GM12878 (cell line): ENCODE measurements around the gene TOMM6. TPM values are rescaled to one million over a fixed set of nuclear protein-coding genes. Genes with fewer than 3 reads are reported as not detected.

Experiments
- ATAC-seq: fragments of 200-7000 bp; cut with Tn5 transposase; 3 replicates; pipeline ENCODE4 v1.9.1; 2020; ENCODE audit warnings: mild to moderate bottlenecking, moderate library complexity
- BruUV-seq: library from RNA; stranded (reverse); fragments of 400-500 nt; replicated peaks from 2 replicates; lab custom pipeline; 2021; lab: Mats Ljungman, UMichigan
- CTCF ChIA-PET: fragments of 300-600 bp; sonication (Branson Sonifier 250); formaldehyde crosslinking; extraction: SDS; loops from one replicate; lab custom pipeline; 2021; ENCODE audit warnings: inconsistent platforms; lab: Yijun Ruan, JAX
- POLR2A ChIA-PET: fragments of 350-600 bp; formaldehyde crosslinking; extraction: SDS; loops from one replicate; lab custom pipeline; 2021; ENCODE audit warnings: inconsistent platforms; lab: Charles Lee
- RAD21 ChIA-PET: fragments of 300-600 bp; sonication (Branson Sonifier 250); formaldehyde crosslinking; loops from one replicate; lab custom pipeline; 2023; ENCODE audit warnings: antibody characterized with exemption; ENCODE audit not compliant: unreplicated experiment; lab: Charles Lee
- SMC1A ChIA-PET: fragments of 300-600 bp; sonication (Branson Sonifier 250); formaldehyde crosslinking; loops from one replicate; lab custom pipeline; 2023; ENCODE audit not compliant: unreplicated experiment, uncharacterized antibody; lab: Charles Lee
- DNase-seq: peaks from one replicate; pipeline ENCODE4 v3.0.0-alpha.2; 2011; ENCODE audit warnings: low read depth, low spot score
- FAIRE-seq: peaks from 3 replicates; lab custom pipeline; 2011; peaks lifted over from hg19 to GRCh38; lab: Jason Lieb, UNC
- H2AFZ ChIP-seq: 2 replicates; pipeline ENCODE4 v1.6.0; 2011; ENCODE audit warnings: low read depth, low read length, control low read depth; ENCODE audit not compliant: control insufficient read depth
- H3K27ac ChIP-seq: 2 replicates; pipeline ENCODE4 v1.5.1; 2011; ENCODE audit warnings: control low read depth; ENCODE audit not compliant: control insufficient read depth, insufficient read depth
- H3K27me3 ChIP-seq, 2 experiments: replicated peaks in 1 of 2; 2 replicates each; pipeline versions ENCODE4 v1.6.0 to v1.6.1; 2011; ENCODE audit warnings: low read length in 1 of 2; ENCODE audit not compliant: control insufficient read depth in 2 of 2, insufficient read depth in 2 of 2
- H3K36me3 ChIP-seq, 2 experiments: 2 replicates each; pipeline ENCODE4 v1.5.1; 2011; ENCODE audit warnings: low read length in 1 of 2; ENCODE audit not compliant: control insufficient read depth in 2 of 2, insufficient read depth in 2 of 2
- H3K4me1 ChIP-seq: 2 replicates; pipeline ENCODE4 v1.6.1; 2011; ENCODE audit warnings: mild to moderate bottlenecking, low read length, moderate library complexity, mixed read lengths; ENCODE audit not compliant: control insufficient read depth, insufficient read depth
- H3K4me2 ChIP-seq: 2 replicates; pipeline ENCODE4 v1.6.0; 2011; ENCODE audit warnings: control low read depth; ENCODE audit not compliant: control insufficient read depth, insufficient read depth
- H3K4me3 ChIP-seq: fragments of 200-600 bp; sonication (generic); 2 replicates; pipeline ENCODE4 v1.5.1; 2016
- H3K79me2 ChIP-seq: 2 replicates; pipeline ENCODE4 v1.6.0; 2011; ENCODE audit warnings: low read length; ENCODE audit not compliant: control insufficient read depth, insufficient read depth
- H3K9ac ChIP-seq: 2 replicates; pipeline ENCODE4 v1.8.0; 2011; ENCODE audit warnings: low read length, control low read depth, mixed read lengths; ENCODE audit not compliant: control insufficient read depth, insufficient read depth
- H3K9me3 ChIP-seq: replicated peaks from 3 replicates; pipeline ENCODE4 v1.5.1; 2011; ENCODE audit warnings: mild to moderate bottlenecking, low read length; ENCODE audit not compliant: control insufficient read depth, insufficient read depth
- H4K20me1 ChIP-seq: 2 replicates; pipeline ENCODE4 v1.6.0; 2011; ENCODE audit not compliant: control insufficient read depth, insufficient read depth
- ATF7 ChIP-seq: fragments of 450-650 bp; IDR thresholded peaks from 2 replicates; pipeline ENCODE4 v1.6.1; 2016; ENCODE audit warnings: low read depth, mild to moderate bottlenecking
- KAT2A ChIP-seq: conservative IDR thresholded peaks from 2 replicates; pipeline ENCODE4 v1.6.1; 2011; ENCODE audit warnings: low read depth, low read length; ENCODE audit not compliant: control insufficient read depth
- LARP7 ChIP-seq: fragments of 450-650 bp; IDR thresholded peaks from 2 replicates; pipeline ENCODE4 v1.6.1; 2017; ENCODE audit warnings: mild to moderate bottlenecking
- NFYB ChIP-seq: IDR thresholded peaks from 2 replicates; pipeline ENCODE4 v1.6.1; 2011; ENCODE audit warnings: low read depth, mild to moderate bottlenecking, low read length, improper control_type of control experiment, moderate library complexity; ENCODE audit not compliant: insufficient read depth
- PAX5 ChIP-seq: IDR thresholded peaks from 2 replicates; pipeline ENCODE4 v1.6.1; 2011; ENCODE audit warnings: low read depth, low read length, borderline replicate concordance
- POLR2A ChIP-seq: IDR thresholded peaks from 2 replicates; pipeline ENCODE4 v1.6.1; 2011; ENCODE audit warnings: low read depth, mild to moderate bottlenecking, low read length
- POU2F2 ChIP-seq: IDR thresholded peaks from 3 replicates; pipeline ENCODE4 v1.6.1; 2011; ENCODE audit warnings: low read depth, mild to moderate bottlenecking, low read length, borderline replicate concordance
- RCOR1 ChIP-seq: conservative IDR thresholded peaks from 2 replicates; pipeline ENCODE4 v1.6.1; 2012; ENCODE audit warnings: low read depth, low read length, improper control_type of control experiment
- SREBF2 ChIP-seq: IDR thresholded peaks from 2 replicates; pipeline ENCODE4 v1.6.1; 2012; ENCODE audit warnings: mild to moderate bottlenecking, low read length
- YBX1 ChIP-seq: fragments of 450-650 bp; IDR thresholded peaks from 2 replicates; pipeline ENCODE4 v1.6.1; 2016; ENCODE audit warnings: antibody characterized with exemption
- YY1 ChIP-seq: IDR thresholded peaks from 2 replicates; pipeline ENCODE4 v1.6.1; 2011; ENCODE audit warnings: low read depth, mild to moderate bottlenecking, low read length
- WGBS: methylation state at CpG from one replicate; pipeline ENCODE4 v1.1.6; 2016; ENCODE audit warnings: low lambda C conversion rate; ENCODE audit not compliant: insufficient replicate concordance, insufficient coverage; ENCODE audit errors: missing lambda C conversion rate; 5-methylcytosine and 5-hydroxymethylcytosine counted together
- in situ Hi-C: fragments of 300-500 bp; cut with MboI; formaldehyde crosslinking; loops from 9 replicates; pipeline ENCODE4 v1.14.3; 2018; ENCODE audit warnings: mixed read lengths
- intact Hi-C: fragments of 100-400 bp; cut with micrococcal nuclease; formaldehyde crosslinking; loops from one replicate; pipeline ENCODE4 v1.14.2; 2022; ENCODE audit not compliant: unreplicated experiment
- polyA plus RNA-seq, 11 experiments: library from polyadenylated mRNA; depleted of rRNA in 4 of 11; unstranded in 6 of 11; stranded (reverse) in 5 of 11; fragments of >200 nt; fragmentation: Nextera tagmentation in 4 of 11; fragmentation: Illumina TruSeq in 1 of 11; extraction: Ambion mirVana in 4 of 11; extraction: Trizol in 1 of 11; gene quantifications; 1 replicate in 1 of 11; 2 replicates in 10 of 11; pipeline versions ENCODE4 v1.2.1 to v1.2.3, GENCODE V29; 2011 to 2016; ENCODE audit warnings: inconsistent platforms in 2 of 11, missing spikeins in 2 of 11, low read depth in 1 of 11
- total RNA-seq, 4 experiments: library from RNA; depleted of rRNA in 3 of 4; stranded (reverse); fragments of >200 nt in 3 of 4; fragmentation: Illumina TruSeq in 1 of 4; extraction: Trizol in 1 of 4; gene quantifications; 2 replicates each; pipeline versions ENCODE4 v1.2.1 to v1.2.3, GENCODE V29; 2013 to 2021
- TF ChIP-seq, protein P1 (sequence below): fragments of 450-650 bp; formaldehyde crosslinking; IDR thresholded peaks from 2 replicates; pipeline ENCODE4 v1.4.0; 2020; ENCODE audit warnings: mild to moderate bottlenecking, moderate library complexity
- TF ChIP-seq, protein P2 (sequence below): fragments of 450-650 bp; IDR thresholded peaks from 2 replicates; pipeline ENCODE4 v1.6.1; 2017; ENCODE audit warnings: antibody characterized with exemption, mild to moderate bottlenecking, moderate library complexity
- TF ChIP-seq, protein P3 (sequence below): IDR thresholded peaks from 2 replicates; pipeline ENCODE4 v1.6.1; 2012; ENCODE audit warnings: low read length, inconsistent platforms
- TF ChIP-seq, protein P4 (sequence below): IDR thresholded peaks from 2 replicates; pipeline ENCODE4 v1.6.1; 2012; ENCODE audit warnings: mild to moderate bottlenecking, low read depth, low read length

Gene TOMM6
- total and polyA plus RNA-seq, 10 of the 15 experiments (the other 5 are each of a cell fraction or from before 2014, with no cell fraction given), result 206 to 746 (median 448) TPM

DNA sequence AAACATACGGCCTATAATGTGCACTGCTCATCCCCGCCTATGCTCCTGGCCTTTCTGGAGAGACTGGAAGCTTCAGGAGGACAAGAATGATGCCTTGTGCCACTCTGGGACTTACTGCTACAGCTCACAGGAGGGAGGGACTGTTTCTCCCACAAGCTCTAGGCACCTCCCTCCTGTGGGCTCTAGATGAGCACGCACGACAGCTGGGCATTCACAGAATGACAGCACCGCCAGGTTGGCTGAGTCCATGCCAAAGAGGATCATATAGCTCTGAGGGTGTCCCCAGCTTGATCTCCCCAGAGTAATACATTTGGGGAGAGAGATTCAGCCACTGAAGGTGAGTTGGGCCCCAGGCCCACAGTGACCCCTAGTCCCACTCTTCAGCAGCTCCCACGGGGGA is 30.2 kb upstream of the TOMM6 start:
- Histone ChIP-seq H3K4me3 (no peak overlapping the region), H3K9ac (no peak overlapping the region), H3K27me3 (peaks cover 0 to 4% of the 10 kb centered on the region in 2 experiments; a peak in 2 of 4 replicates), H3K4me2 (no peak overlapping the region), H2AFZ (no peak overlapping the region), H3K79me2 (no peaks in the 10 kb centered on the region), H3K4me1 (no peaks in the 10 kb centered on the region), H4K20me1 (no peaks in the 10 kb centered on the region), H3K27ac (no peak overlapping the region), H3K9me3 (no peaks in the 10 kb centered on the region), H3K36me3 (no peaks in the 10 kb centered on the region)
- no TSS peak for BruUV-seq
- POLR2A ChIA-PET, result no interaction called here
- SMC1A ChIA-PET, result no interaction called here
- 43% methylated on average over 6 of the region's 6 CpGs for WGBS
- RAD21 ChIA-PET, result no interaction called here
- CTCF ChIA-PET, result interaction anchor here (0.7 kb wide), 1 partner anchor 28 kb away, joined by 4 read pairs; no protein-coding TSS in a partner anchor
- intact Hi-C loops (no loop called here), in situ Hi-C loops (no loop called here)
- FAIRE-seq, result no peak
- DNase-seq, result no peak
- no peak for ATAC-seq
- TF ChIP-seq YY1 (no peak), POLR2A (no peak), ATF7 (no peak), PAX5 (no peak), KAT2A (no peak), LARP7 (no peak), YBX1 (no peak), RCOR1 (no peak), POU2F2 (no peak), SREBF2 (no peak), NFYB (no peak)
- TF ChIP-seq, protein P1, sequence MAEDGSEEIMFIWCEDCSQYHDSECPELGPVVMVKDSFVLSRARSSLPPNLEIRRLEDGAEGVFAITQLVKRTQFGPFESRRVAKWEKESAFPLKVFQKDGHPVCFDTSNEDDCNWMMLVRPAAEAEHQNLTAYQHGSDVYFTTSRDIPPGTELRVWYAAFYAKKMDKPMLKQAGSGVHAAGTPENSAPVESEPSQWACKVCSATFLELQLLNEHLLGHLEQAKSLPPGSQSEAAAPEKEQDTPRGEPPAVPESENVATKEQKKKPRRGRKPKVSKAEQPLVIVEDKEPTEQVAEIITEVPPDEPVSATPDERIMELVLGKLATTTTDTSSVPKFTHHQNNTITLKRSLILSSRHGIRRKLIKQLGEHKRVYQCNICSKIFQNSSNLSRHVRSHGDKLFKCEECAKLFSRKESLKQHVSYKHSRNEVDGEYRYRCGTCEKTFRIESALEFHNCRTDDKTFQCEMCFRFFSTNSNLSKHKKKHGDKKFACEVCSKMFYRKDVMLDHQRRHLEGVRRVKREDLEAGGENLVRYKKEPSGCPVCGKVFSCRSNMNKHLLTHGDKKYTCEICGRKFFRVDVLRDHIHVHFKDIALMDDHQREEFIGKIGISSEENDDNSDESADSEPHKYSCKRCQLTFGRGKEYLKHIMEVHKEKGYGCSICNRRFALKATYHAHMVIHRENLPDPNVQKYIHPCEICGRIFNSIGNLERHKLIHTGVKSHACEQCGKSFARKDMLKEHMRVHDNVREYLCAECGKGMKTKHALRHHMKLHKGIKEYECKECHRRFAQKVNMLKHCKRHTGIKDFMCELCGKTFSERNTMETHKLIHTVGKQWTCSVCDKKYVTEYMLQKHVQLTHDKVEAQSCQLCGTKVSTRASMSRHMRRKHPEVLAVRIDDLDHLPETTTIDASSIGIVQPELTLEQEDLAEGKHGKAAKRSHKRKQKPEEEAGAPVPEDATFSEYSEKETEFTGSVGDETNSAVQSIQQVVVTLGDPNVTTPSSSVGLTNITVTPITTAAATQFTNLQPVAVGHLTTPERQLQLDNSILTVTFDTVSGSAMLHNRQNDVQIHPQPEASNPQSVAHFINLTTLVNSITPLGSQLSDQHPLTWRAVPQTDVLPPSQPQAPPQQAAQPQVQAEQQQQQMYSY (CRISPR knock-in tag), result no peak
- TF ChIP-seq, protein P2, sequence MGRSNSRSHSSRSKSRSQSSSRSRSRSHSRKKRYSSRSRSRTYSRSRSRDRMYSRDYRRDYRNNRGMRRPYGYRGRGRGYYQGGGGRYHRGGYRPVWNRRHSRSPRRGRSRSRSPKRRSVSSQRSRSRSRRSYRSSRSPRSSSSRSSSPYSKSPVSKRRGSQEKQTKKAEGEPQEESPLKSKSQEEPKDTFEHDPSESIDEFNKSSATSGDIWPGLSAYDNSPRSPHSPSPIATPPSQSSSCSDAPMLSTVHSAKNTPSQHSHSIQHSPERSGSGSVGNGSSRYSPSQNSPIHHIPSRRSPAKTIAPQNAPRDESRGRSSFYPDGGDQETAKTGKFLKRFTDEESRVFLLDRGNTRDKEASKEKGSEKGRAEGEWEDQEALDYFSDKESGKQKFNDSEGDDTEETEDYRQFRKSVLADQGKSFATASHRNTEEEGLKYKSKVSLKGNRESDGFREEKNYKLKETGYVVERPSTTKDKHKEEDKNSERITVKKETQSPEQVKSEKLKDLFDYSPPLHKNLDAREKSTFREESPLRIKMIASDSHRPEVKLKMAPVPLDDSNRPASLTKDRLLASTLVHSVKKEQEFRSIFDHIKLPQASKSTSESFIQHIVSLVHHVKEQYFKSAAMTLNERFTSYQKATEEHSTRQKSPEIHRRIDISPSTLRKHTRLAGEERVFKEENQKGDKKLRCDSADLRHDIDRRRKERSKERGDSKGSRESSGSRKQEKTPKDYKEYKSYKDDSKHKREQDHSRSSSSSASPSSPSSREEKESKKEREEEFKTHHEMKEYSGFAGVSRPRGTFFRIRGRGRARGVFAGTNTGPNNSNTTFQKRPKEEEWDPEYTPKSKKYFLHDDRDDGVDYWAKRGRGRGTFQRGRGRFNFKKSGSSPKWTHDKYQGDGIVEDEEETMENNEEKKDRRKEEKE, result no peak
- TF ChIP-seq, protein P3, sequence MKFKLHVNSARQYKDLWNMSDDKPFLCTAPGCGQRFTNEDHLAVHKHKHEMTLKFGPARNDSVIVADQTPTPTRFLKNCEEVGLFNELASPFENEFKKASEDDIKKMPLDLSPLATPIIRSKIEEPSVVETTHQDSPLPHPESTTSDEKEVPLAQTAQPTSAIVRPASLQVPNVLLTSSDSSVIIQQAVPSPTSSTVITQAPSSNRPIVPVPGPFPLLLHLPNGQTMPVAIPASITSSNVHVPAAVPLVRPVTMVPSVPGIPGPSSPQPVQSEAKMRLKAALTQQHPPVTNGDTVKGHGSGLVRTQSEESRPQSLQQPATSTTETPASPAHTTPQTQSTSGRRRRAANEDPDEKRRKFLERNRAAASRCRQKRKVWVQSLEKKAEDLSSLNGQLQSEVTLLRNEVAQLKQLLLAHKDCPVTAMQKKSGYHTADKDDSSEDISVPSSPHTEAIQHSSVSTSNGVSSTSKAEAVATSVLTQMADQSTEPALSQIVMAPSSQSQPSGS, result no peak
- TF ChIP-seq, protein P4, sequence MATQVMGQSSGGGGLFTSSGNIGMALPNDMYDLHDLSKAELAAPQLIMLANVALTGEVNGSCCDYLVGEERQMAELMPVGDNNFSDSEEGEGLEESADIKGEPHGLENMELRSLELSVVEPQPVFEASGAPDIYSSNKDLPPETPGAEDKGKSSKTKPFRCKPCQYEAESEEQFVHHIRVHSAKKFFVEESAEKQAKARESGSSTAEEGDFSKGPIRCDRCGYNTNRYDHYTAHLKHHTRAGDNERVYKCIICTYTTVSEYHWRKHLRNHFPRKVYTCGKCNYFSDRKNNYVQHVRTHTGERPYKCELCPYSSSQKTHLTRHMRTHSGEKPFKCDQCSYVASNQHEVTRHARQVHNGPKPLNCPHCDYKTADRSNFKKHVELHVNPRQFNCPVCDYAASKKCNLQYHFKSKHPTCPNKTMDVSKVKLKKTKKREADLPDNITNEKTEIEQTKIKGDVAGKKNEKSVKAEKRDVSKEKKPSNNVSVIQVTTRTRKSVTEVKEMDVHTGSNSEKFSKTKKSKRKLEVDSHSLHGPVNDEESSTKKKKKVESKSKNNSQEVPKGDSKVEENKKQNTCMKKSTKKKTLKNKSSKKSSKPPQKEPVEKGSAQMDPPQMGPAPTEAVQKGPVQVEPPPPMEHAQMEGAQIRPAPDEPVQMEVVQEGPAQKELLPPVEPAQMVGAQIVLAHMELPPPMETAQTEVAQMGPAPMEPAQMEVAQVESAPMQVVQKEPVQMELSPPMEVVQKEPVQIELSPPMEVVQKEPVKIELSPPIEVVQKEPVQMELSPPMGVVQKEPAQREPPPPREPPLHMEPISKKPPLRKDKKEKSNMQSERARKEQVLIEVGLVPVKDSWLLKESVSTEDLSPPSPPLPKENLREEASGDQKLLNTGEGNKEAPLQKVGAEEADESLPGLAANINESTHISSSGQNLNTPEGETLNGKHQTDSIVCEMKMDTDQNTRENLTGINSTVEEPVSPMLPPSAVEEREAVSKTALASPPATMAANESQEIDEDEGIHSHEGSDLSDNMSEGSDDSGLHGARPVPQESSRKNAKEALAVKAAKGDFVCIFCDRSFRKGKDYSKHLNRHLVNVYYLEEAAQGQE, result no peak
